Lung (tissue), 12 donors: ENCODE data around the gene NCKAP5L. TPM values are rescaled to one million over a fixed set of nuclear protein-coding genes. Genes with fewer than 3 reads are reported as not detected.

Source experiments
- ATAC-seq: fragments of 200-7000 bp; cut with Tn5 transposase; one replicate; pipeline ENCODE4 v1.9.1; 2020; ENCODE audit warnings: moderate number of reproducible peaks; ENCODE audit not compliant: insufficient read depth, low FRiP score
- DNase-seq, 3 donors: peaks; one replicate each; pipeline ENCODE4 v3.0.0-alpha.2; 2013 to 2017
- H3K27ac ChIP-seq, 2 donors: one replicate each; pipeline ENCODE4 v1.5.1; 2013; ENCODE audit warnings: mild to moderate bottlenecking in 2 of 2, moderate library complexity in 2 of 2, control low read depth in 1 of 2, inconsistent platforms in 1 of 2, low read depth in 1 of 2, low read length in 1 of 2
- H3K27me3 ChIP-seq, 3 donors: one replicate each; pipeline ENCODE4 v1.5.1; 2013; ENCODE audit warnings: low read length in 2 of 3; ENCODE audit not compliant: control insufficient read depth in 3 of 3, insufficient read depth in 3 of 3
- H3K36me3 ChIP-seq, 4 donors: one replicate each; pipeline ENCODE4 v1.5.1; 2013; ENCODE audit warnings: low read length in 4 of 4, mild to moderate bottlenecking in 1 of 4, moderate library complexity in 1 of 4; ENCODE audit not compliant: control insufficient read depth in 4 of 4, insufficient read depth in 4 of 4
- H3K4me1 ChIP-seq, 5 donors: one replicate each; pipeline ENCODE4 v1.5.1; 2013; ENCODE audit warnings: low read length in 5 of 5, mild to moderate bottlenecking in 2 of 5, moderate library complexity in 1 of 5; ENCODE audit not compliant: control insufficient read depth in 5 of 5, insufficient read depth in 5 of 5
- H3K4me3 ChIP-seq: one replicate; pipeline ENCODE4 v1.5.1; 2013; ENCODE audit warnings: mild to moderate bottlenecking, control low read depth, moderate library complexity
- H3K9ac ChIP-seq, 2 donors: one replicate each; pipeline ENCODE4 v1.5.1; 2013; ENCODE audit warnings: low read length in 2 of 2, control low read depth in 1 of 2; ENCODE audit not compliant: insufficient read depth in 1 of 2
- H3K9me3 ChIP-seq, 4 donors: one replicate each; pipeline ENCODE4 v1.5.1; 2013; ENCODE audit warnings: low read length in 3 of 4, mild to moderate bottlenecking in 1 of 4, moderate library complexity in 1 of 4; ENCODE audit not compliant: control insufficient read depth in 4 of 4, insufficient read depth in 3 of 4
- CTCF ChIP-seq: IDR thresholded peaks from 2 replicates; pipeline ENCODE4 v1.5.1; 2012; ENCODE audit warnings: mild to moderate bottlenecking; ENCODE audit errors: control extremely low read depth, extremely low read depth
- WGBS, 2 donors: extraction: QIAGEN DNeasy Blood & Tissue Kit; methylation state at CpG; one replicate each; pipeline ENCODE4 v1.1.7; 2013; 5-methylcytosine and 5-hydroxymethylcytosine counted together
- polyA plus RNA-seq, 2 donors: library from polyadenylated mRNA; stranded (reverse); fragments of 200-250 nt; gene quantifications; one replicate each; pipeline ENCODE4 v1.2.1, GENCODE V29; 2013
- total RNA-seq, 2 donors: library from RNA; depleted of rRNA in 1 of 2; stranded (reverse); fragments of >200 nt in 1 of 2; gene quantifications; one replicate each; pipeline ENCODE4 v1.2.1, GENCODE V29; 2014 to 2021
- donor health status: control.
- donor health status: control.
- donor health status: Bipolar disorder and iron deficiency.
- donor health status: healthy.
- donor health status: DM: yes; HTN: yes; CAD: no.

NCKAP5L gene
- total and polyA plus RNA-seq, 4 donors: 15.7 to 30.8 (median 20.1) TPM

GRCh38 chr12:49825360-49825970, 2.7 kb downstream of the NCKAP5L start:
- H3K9me3 ChIP-seq: no peaks in the 10 kb centered on the region
- DNase-seq (peak; percentile 24 to 50 (median 38)), ATAC-seq (no peak)
- TF ChIP-seq CTCF: no peak
- peak overlapping the region in 1 of 2 donors; percentile 42 for H3K9ac ChIP-seq
- H3K36me3 ChIP-seq: peaks cover 0 to 6% (median 3%) of the 10 kb centered on the region in 4 donors
- no peak overlapping the region for H3K4me3 ChIP-seq
- H3K4me1 ChIP-seq: peaks cover 14 to 38% (median 22%) of the 10 kb centered on the region in 5 donors
- WGBS, 2 donors: 44 to 55% methylated on average over 5 of the region's 5 CpGs
- peak overlapping the region in 1 of 2 donors; percentile 63 for H3K27ac ChIP-seq
- H3K27me3 ChIP-seq: no peaks in the 10 kb centered on the region

- Histone ChIP-seq H3K9me3 (no peaks in the 10 kb centered on the region), H3K27ac (peak overlapping the region; percentile 53 to 63), H3K9ac (no peak overlapping the region), H3K4me3 (no peak overlapping the region), H3K36me3 (peaks cover 0 to 6% (median 3%) of the 10 kb centered on the region in 4 donors), H3K4me1 (peaks cover 14 to 38% (median 22%) of the 10 kb centered on the region in 5 donors), H3K27me3 (no peaks in the 10 kb centered on the region)
- WGBS, 2 donors: 42 to 66% methylated on average over 4 of the region's 4 CpGs
- DNase-seq (no peak), ATAC-seq (no peak)
- no peak for TF ChIP-seq CTCF
Observed at GRCh38 chr12:49824895-49825294, 3.3 kb downstream of the NCKAP5L start.

GRCh38 chr12:49824416-49824815, 3.8 kb downstream of the NCKAP5L start:
- peaks cover 14 to 38% (median 22%) of the 10 kb centered on the region in 5 donors for H3K4me1 ChIP-seq
- TF ChIP-seq CTCF: no peak

More at GRCh38 chr12:49824416-49824815, 3.8 kb downstream of the NCKAP5L start:
- no peak overlapping the region for H3K9ac ChIP-seq
- DNase-seq (no peak), ATAC-seq (no peak)
- no peaks in the 10 kb centered on the region for H3K9me3 ChIP-seq
- peaks cover 0 to 6% (median 3%) of the 10 kb centered on the region in 4 donors for H3K36me3 ChIP-seq
- H3K27me3 ChIP-seq: no peaks in the 10 kb centered on the region
- peak overlapping the region; percentile 53 to 54 for H3K27ac ChIP-seq
- WGBS, 2 donors: 88 to 92% methylated on average over 8 of the region's 8 CpGs
- no peak overlapping the region for H3K4me3 ChIP-seq
